Left lobe of liver (tissue), 1 donor: ENCODE measurements around the gene RHBDL2. TPM values are rescaled to one million over a fixed set of nuclear protein-coding genes. Genes with fewer than 3 reads are reported as not detected.

Source experiments
- total RNA-seq: library from RNA; stranded (reverse); gene quantifications from one replicate; pipeline ENCODE4 v1.2.1, GENCODE V29; 2021
- donor health status: DM: no; HTN: yes; CAD: no.

RHBDL2 gene
- total RNA-seq, 1 donor from 2014 or later: not detected

Other genes starting within 250 kb of the RHBDL2 start
- gene RRAGC, start 82.1 kb downstream of the RHBDL2 start, total RNA-seq: 6.9 TPM
- 10.9 TPM for gene MYCBP, start 68.5 kb downstream of the RHBDL2 start, total RNA-seq
- gene GJA9, start 60.2 kb downstream of the RHBDL2 start, total RNA-seq: not detected
- gene AKIRIN1, start 49.4 kb upstream of the RHBDL2 start, total RNA-seq: 24.2 TPM
- gene NDUFS5, start 84.5 kb upstream of the RHBDL2 start, total RNA-seq: 104 TPM